ENCODE results near the gene PRKN.
"Not testable (repeated sequence)": the region's sequence is repeated elsewhere in the genome, so short reads cannot be mapped to it uniquely, and the experiment has no call there.

PRKN gene

GRCh38 chr6:162710419-162710818 is 17.1 kb downstream of the PRKN start:
- DNase-seq = no peak

- no peak for DNase-seq
Measured at GRCh38 chr6:162709431-162709830, 18.1 kb downstream of the PRKN start.

GRCh38 chr6:162708971-162709370 is 18.6 kb downstream of the PRKN start:
- DNase-seq = no peak

- DNase-seq = no peak
Measured at GRCh38 chr6:162706232-162706631, 21.3 kb downstream of the PRKN start.

- no peak for DNase-seq
Measured at GRCh38 chr6:162705736-162706135, 21.8 kb downstream of the PRKN start.

GRCh38 chr6:162704001-162704400 is 23.6 kb downstream of the PRKN start:
- DNase-seq = no peak

- DNase-seq = no peak
Measured at GRCh38 chr6:162702446-162702845, 25.1 kb downstream of the PRKN start.

- no peak for DNase-seq
Measured at GRCh38 chr6:162701551-162701950, 26.0 kb downstream of the PRKN start.

GRCh38 chr6:162700966-162701365 is 26.6 kb downstream of the PRKN start:
- no peak for DNase-seq

- no peak for DNase-seq
Measured at GRCh38 chr6:162699961-162700360, 27.6 kb downstream of the PRKN start.

GRCh38 chr6:162698440-162698839 is 29.1 kb downstream of the PRKN start:
- DNase-seq = no peak

- no peak for DNase-seq
Measured at GRCh38 chr6:162697872-162698403, 29.6 kb downstream of the PRKN start.

- no peak for DNase-seq
Measured at GRCh38 chr6:162690158-162690557, 37.4 kb downstream of the PRKN start.

- no peak for DNase-seq
Measured at GRCh38 chr6:162688751-162689345, 38.7 kb downstream of the PRKN start.

- DNase-seq = no peak
Measured at GRCh38 chr6:162685586-162685985, 42.0 kb downstream of the PRKN start.

GRCh38 chr6:162684961-162685360 is 42.6 kb downstream of the PRKN start:
- no peak for DNase-seq

- DNase-seq = no peak
Measured at GRCh38 chr6:162684052-162684451, 43.5 kb downstream of the PRKN start.

- no peak for DNase-seq
Measured at GRCh38 chr6:162683135-162683534, 44.4 kb downstream of the PRKN start.

- DNase-seq = no peak
Measured at GRCh38 chr6:162681447-162681846, 46.1 kb downstream of the PRKN start.

GRCh38 chr6:162680871-162681270 is 46.7 kb downstream of the PRKN start:
- no peak for DNase-seq

- no peak for DNase-seq
Measured at GRCh38 chr6:162680367-162680766, 47.2 kb downstream of the PRKN start.

- no peak for DNase-seq
Measured at GRCh38 chr6:162679681-162680080, 47.9 kb downstream of the PRKN start.

GRCh38 chr6:162678896-162679295 is 48.7 kb downstream of the PRKN start:
- not testable (repeated sequence) for DNase-seq

- no peak for DNase-seq
Measured at GRCh38 chr6:162675503-162675902, 52.1 kb downstream of the PRKN start.

GRCh38 chr6:162674452-162674851 is 53.1 kb downstream of the PRKN start:
- DNase-seq = no peak

Data from NCI-H1436 (cell line).